Rectal smooth muscle tissue (tissue), 1 donor: ENCODE measurements around the gene TAS2R40.
"Not testable (repeated sequence)": the region's sequence is repeated elsewhere in the genome, so short reads cannot be mapped to it uniquely, and the experiment has no call there.

Source experiments
- H3K27ac ChIP-seq: one replicate; pipeline ENCODE4 v1.7.0; 2013; ENCODE audit warnings: low read depth, low read length, inconsistent platforms
- H3K27me3 ChIP-seq: one replicate; pipeline ENCODE4 v1.7.0; 2013; ENCODE audit warnings: low read length; ENCODE audit not compliant: control insufficient read depth, insufficient read depth
- H3K36me3 ChIP-seq: one replicate; pipeline ENCODE4 v1.7.0; 2013; ENCODE audit warnings: low read length; ENCODE audit not compliant: control insufficient read depth, insufficient read depth
- H3K4me1 ChIP-seq: one replicate; pipeline ENCODE4 v1.7.0; 2013; ENCODE audit warnings: low read length; ENCODE audit not compliant: control insufficient read depth, insufficient read depth
- H3K4me3 ChIP-seq: one replicate; pipeline ENCODE4 v1.7.0; 2013; ENCODE audit warnings: low read length
- H3K9ac ChIP-seq: one replicate; pipeline ENCODE4 v1.7.0; 2013; ENCODE audit warnings: low read length

TAS2R40 gene

DNA sequence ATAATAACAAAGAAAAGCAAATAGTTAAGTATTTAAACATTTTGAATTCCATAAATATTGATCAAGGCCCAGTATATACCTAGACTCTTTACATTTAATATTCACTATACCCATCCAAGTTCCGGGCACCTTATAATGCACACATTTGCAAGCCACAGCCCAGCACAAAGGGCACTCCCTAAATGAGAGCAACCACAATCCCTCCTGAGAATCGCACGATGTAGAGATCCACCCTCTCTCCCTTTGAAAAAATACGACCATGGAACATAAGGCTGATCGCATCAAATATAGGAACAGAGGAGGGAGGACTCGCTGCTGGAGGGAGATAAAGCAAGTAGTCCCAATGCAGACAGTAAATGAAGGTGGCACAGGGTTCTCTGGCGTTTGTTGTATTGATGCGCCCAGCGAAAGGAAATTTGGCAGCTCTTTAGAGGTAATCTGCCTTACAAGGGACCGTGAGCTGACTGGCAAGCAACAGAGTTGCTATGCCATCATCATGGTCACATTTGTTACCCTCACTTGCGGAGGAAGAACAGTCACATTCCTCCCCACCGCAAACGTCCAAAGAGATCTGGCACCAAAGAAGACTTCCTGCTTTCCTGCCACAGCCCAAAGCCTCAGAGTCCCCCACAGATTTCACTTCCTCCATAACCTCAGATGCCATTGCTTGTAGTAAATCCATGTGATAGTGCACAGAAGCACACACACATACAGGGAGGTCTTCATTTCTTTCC is 16.1 kb upstream of the TAS2R40 start:
- Histone ChIP-seq H3K27ac (no peak overlapping the region), H3K36me3 (no peaks in the 10 kb centered on the region), H3K4me1 (no peaks in the 10 kb centered on the region), H3K9ac (no peak overlapping the region), H3K4me3 (no peak overlapping the region), H3K27me3 (no peaks in the 10 kb centered on the region)

- Histone ChIP-seq H3K9ac (no peak overlapping the region), H3K4me1 (no peaks in the 10 kb centered on the region)
Measured at GRCh38 chr7:143210541-143210940, 11.3 kb upstream of the TAS2R40 start.

GRCh38 chr7:143213478-143213877 is 8.4 kb upstream of the TAS2R40 start:
- not testable (repeated sequence) for H3K9ac ChIP-seq, H3K27me3 ChIP-seq, H3K36me3 ChIP-seq, H3K4me3 ChIP-seq, H3K27ac ChIP-seq, H3K4me1 ChIP-seq

More at GRCh38 chr7:143210541-143210940, 11.3 kb upstream of the TAS2R40 start:
- Histone ChIP-seq H3K36me3 (no peaks in the 10 kb centered on the region), H3K27me3 (no peaks in the 10 kb centered on the region), H3K4me3 (no peak overlapping the region), H3K27ac (no peak overlapping the region)

DNA sequence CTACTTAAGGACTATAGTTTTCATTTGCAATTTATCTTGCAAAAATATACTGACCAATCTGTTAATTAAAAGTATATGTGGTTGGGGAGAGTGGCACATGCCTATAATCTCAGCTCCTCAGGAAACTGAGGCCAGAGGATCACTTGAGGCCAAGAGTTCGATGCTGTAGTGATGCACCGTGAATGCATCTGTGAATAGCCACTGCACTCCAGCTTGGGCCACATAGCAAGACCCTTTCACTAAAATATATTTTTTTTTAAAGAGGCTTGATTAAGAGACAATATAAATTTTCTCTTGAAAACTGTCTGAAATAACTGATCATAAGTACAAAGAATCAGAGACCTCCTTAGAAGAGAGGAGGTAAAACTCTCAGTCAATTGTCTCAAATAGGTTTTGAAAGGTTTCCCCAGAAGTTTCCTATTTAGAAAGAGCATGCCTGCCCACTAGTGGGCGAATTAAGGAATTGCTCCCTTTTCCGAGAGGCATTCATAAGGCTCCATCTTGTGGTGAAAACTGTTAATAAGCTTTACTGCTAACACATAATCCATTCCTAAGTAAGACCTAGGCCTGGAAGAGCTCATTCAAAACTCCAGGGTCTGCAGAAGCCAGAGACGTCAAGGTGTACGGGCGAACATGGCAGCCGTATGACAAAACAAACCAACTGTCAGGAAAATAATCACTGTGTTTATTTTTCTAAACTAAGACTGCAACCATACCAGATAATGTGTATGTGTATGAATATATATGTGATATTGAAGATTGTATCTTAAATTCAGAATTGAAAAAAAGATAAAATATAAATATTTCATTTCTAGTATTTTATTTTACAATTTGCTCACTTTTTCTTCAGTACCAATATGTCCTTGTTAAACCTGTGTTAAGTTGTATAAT is 6.8 kb upstream of the TAS2R40 start:
- H3K4me3 ChIP-seq = no peak overlapping the region
- H3K27ac ChIP-seq = no peak overlapping the region
- H3K36me3 ChIP-seq = no peaks in the 10 kb centered on the region
- no peak overlapping the region for H3K9ac ChIP-seq
- H3K27me3 ChIP-seq = no peaks in the 10 kb centered on the region
- H3K4me1 ChIP-seq = peaks cover 3% of the 10 kb centered on the region

- Histone ChIP-seq H3K4me3 (no peak overlapping the region), H3K27me3 (no peaks in the 10 kb centered on the region), H3K9ac (no peak overlapping the region), H3K27ac (no peak overlapping the region), H3K4me1 (peaks cover 3% of the 10 kb centered on the region), H3K36me3 (no peaks in the 10 kb centered on the region)
Measured at GRCh38 chr7:143216151-143216550, 5.7 kb upstream of the TAS2R40 start.

DNA sequence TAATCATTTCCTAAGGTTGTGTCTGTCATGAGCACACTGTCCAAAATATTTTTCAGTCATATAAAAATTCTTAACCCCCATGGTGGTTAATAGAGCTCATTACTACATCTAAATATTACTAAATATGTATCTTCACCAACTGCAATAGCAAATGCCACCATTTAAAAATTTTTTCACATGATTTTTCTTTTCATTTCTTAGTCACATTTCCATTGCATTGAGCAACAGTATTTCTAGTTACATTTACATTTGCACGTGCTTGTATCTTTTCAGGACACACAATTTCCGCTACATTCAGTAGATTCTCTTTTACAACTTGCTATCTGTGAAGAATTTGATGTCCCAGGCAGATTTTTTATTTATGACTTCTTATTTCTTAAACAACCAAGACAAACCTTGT is 5.2 kb upstream of the TAS2R40 start:
- H3K27me3 ChIP-seq = no peaks in the 10 kb centered on the region
- no peaks in the 10 kb centered on the region for H3K36me3 ChIP-seq
- H3K4me3 ChIP-seq = no peak overlapping the region
- no peak overlapping the region for H3K9ac ChIP-seq
- no peak overlapping the region for H3K27ac ChIP-seq
- H3K4me1 ChIP-seq = peaks cover 3% of the 10 kb centered on the region

DNA sequence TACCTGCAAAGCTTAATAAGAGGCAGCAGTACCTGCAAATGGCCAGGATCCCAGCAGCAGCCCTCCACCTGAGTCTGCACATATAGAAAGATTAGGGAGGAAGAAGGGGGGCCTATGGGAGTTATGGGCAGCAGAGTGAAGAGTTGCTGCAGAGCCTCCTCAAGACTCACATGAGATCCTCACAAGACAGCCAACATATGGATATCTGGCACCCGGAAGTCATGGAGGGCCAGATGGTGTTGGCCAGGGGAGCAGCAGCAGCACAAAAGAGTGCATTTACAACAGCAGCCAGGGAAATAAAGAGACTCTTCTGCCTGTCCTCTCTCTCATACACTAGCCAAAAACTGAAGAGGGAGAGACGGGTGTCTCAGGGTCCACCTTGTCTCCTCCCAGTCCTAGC is 4.0 kb upstream of the TAS2R40 start:
- Histone ChIP-seq H3K4me1 (peaks cover 3% of the 10 kb centered on the region), H3K4me3 (no peak overlapping the region), H3K27ac (no peak overlapping the region), H3K9ac (no peak overlapping the region), H3K36me3 (no peaks in the 10 kb centered on the region), H3K27me3 (no peaks in the 10 kb centered on the region)

DNA sequence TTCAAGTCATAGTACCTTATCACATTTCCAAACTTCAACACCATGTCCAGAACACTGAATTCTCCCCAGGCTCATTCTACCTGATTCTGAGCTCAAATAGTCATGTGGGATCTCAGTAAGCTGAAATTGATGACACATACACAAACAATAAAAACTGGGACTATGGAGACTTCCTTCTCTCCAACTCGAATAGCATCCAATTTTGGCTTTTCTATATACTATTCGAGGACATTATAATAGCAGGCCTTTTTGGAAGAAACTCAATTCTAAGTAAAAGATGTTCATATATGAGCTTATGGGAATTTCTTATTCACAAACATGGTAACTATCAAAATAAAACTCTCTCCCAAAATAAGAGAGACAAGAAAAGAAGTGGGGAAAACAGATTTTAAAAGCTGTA is 551 bp upstream of the TAS2R40 start:
- Histone ChIP-seq H3K27ac (no peak overlapping the region), H3K36me3 (no peaks in the 10 kb centered on the region), H3K4me1 (no peaks in the 10 kb centered on the region), H3K27me3 (no peaks in the 10 kb centered on the region), H3K9ac (no peak overlapping the region), H3K4me3 (no peak overlapping the region)

GRCh38 chr7:143222782-143223181 is 945 bp downstream of the TAS2R40 start:
- H3K27ac ChIP-seq = no peak overlapping the region
- no peaks in the 10 kb centered on the region for H3K4me1 ChIP-seq
- H3K9ac ChIP-seq = no peak overlapping the region
- H3K27me3 ChIP-seq = no peaks in the 10 kb centered on the region
- H3K36me3 ChIP-seq = no peaks in the 10 kb centered on the region
- H3K4me3 ChIP-seq = no peak overlapping the region

DNA sequence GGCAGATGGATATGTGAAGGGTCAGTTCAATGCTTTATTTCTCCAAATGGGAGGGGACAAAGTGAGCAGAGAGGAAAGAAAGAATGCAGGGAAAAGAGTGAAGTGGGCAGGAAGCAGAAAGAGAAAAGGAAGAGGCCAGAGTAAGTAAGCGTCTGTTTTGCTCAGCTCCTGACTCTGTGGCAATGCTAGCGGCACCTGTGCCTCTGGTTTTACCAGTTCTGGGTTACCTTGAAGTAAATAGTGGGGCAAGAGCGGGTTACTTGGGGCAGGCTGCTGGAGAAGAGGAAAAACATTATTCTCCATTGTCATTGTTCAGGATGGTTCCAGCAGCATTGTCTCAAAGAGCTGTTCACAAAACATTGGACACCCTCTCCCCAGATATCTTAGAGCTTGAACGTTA is 1.9 kb downstream of the TAS2R40 start:
- H3K4me1 ChIP-seq = no peaks in the 10 kb centered on the region
- H3K36me3 ChIP-seq = no peaks in the 10 kb centered on the region
- H3K4me3 ChIP-seq = no peak overlapping the region
- no peaks in the 10 kb centered on the region for H3K27me3 ChIP-seq
- no peak overlapping the region for H3K27ac ChIP-seq
- H3K9ac ChIP-seq = no peak overlapping the region

- H3K27ac ChIP-seq = no peak overlapping the region
- H3K9ac ChIP-seq = no peak overlapping the region
- H3K27me3 ChIP-seq = no peaks in the 10 kb centered on the region
- no peaks in the 10 kb centered on the region for H3K4me1 ChIP-seq
- H3K4me3 ChIP-seq = no peak overlapping the region
- H3K36me3 ChIP-seq = no peaks in the 10 kb centered on the region
Measured at GRCh38 chr7:143225047-143225446, 3.2 kb downstream of the TAS2R40 start.

DNA sequence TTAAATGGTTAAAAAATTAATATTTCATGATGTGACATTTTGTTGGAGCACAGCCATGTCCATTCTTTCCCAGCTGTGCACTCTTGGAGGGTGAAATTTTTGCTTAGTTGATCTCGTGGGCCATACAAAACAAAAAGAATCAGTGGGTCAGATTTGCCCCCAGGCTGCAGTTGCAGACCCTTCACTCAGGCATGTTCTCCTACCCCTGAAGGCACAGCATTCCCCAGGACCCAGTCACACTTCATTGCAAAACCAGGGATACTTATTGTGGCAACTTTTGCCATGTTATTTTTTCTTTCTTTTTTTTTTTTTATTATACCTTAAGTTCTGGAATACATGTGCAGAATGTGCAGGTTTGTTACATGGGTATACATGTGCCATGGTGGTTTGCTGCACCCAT is 6.0 kb downstream of the TAS2R40 start:
- no peaks in the 10 kb centered on the region for H3K27me3 ChIP-seq
- H3K4me1 ChIP-seq = no peaks in the 10 kb centered on the region
- H3K9ac ChIP-seq = no peak overlapping the region
- H3K36me3 ChIP-seq = no peaks in the 10 kb centered on the region
- no peak overlapping the region for H3K27ac ChIP-seq
- no peak overlapping the region for H3K4me3 ChIP-seq
